Fibroblast of skin of abdomen (primary cell): ENCODE results near the gene AFDN.

Source experiments
- DNase-seq: peaks from one replicate; pipeline ENCODE4 v3.0.0-alpha.2; 2013

The AFDN gene

GRCh38 chr6:167927246-167927645, 100.5 kb downstream of the AFDN start:
- no peak for DNase-seq

- no peak for DNase-seq
Measured at GRCh38 chr6:167928111-167928510, 101.4 kb downstream of the AFDN start.

GRCh38 chr6:167930295-167930694, 103.6 kb downstream of the AFDN start:
- DNase-seq, result peak; percentile 42

GRCh38 chr6:167932468-167933276, 106.0 kb downstream of the AFDN start:
- peak; percentile 44 for DNase-seq

GRCh38 chr6:167933290-167933689, 106.6 kb downstream of the AFDN start:
- no peak for DNase-seq

GRCh38 chr6:167933847-167934246, 107.1 kb downstream of the AFDN start:
- no peak for DNase-seq

- no peak for DNase-seq
Measured at GRCh38 chr6:167934426-167934864, 107.7 kb downstream of the AFDN start.

- DNase-seq, result peak; percentile 9
Measured at GRCh38 chr6:167936051-167936450, 109.3 kb downstream of the AFDN start.

- no peak for DNase-seq
Measured at GRCh38 chr6:167937301-167937700, 110.6 kb downstream of the AFDN start.

- peak; percentile 11 for DNase-seq
Measured at GRCh38 chr6:167937948-167938911, 111.5 kb downstream of the AFDN start.

GRCh38 chr6:167941822-167942221, 115.1 kb downstream of the AFDN start:
- no peak for DNase-seq

- DNase-seq, result no peak
Measured at GRCh38 chr6:167944130-167944529, 117.4 kb downstream of the AFDN start.

GRCh38 chr6:167946007-167946406, 119.3 kb downstream of the AFDN start:
- no peak for DNase-seq

GRCh38 chr6:167946604-167947003, 119.9 kb downstream of the AFDN start:
- no peak for DNase-seq

GRCh38 chr6:167947716-167948115, 121.0 kb downstream of the AFDN start:
- no peak for DNase-seq

- DNase-seq, result no peak
Measured at GRCh38 chr6:167948716-167949115, 122.0 kb downstream of the AFDN start.

- peak; percentile 46 for DNase-seq
Measured at GRCh38 chr6:167949121-167949684, 122.5 kb downstream of the AFDN start.

GRCh38 chr6:167951781-167952511, 125.2 kb downstream of the AFDN start:
- DNase-seq, result no peak

GRCh38 chr6:167952512-167952859, 125.8 kb downstream of the AFDN start:
- DNase-seq, result no peak

- no peak for DNase-seq
Measured at GRCh38 chr6:167953551-167953950, 126.8 kb downstream of the AFDN start.

GRCh38 chr6:167954151-167954550, 127.4 kb downstream of the AFDN start:
- DNase-seq, result no peak

GRCh38 chr6:167956491-167956890, 129.8 kb downstream of the AFDN start:
- no peak for DNase-seq
